Retinal pigment epithelial cell (primary cell): ENCODE measurements around the gene SLC25A34.

ENCODE experiments used
- DNase-seq: peaks from one replicate; pipeline ENCODE4 v3.0.0-alpha.2; 2010; ENCODE audit warnings: low read depth
- H3K4me3 ChIP-seq: 2 replicates; pipeline ENCODE4 v1.5.1; 2011; ENCODE audit warnings: mild to moderate bottlenecking, low read length, control low read depth, moderate library complexity
- CTCF ChIP-seq: conservative IDR thresholded peaks from 2 replicates; pipeline ENCODE4 v1.5.1; 2011; ENCODE audit warnings: low read depth, low read length, control low read depth, inconsistent platforms

SLC25A34 gene

GRCh38 chr1:15733218-15733725, 2.8 kb upstream of the SLC25A34 start:
- H3K4me3 ChIP-seq, result no peak overlapping the region
- no peak for DNase-seq
- no peak for TF ChIP-seq CTCF

- TF ChIP-seq CTCF, result no peak
- no peak overlapping the region for H3K4me3 ChIP-seq
- no peak for DNase-seq
These were observed 2.3 kb upstream of the SLC25A34 start for GRCh38 chr1:15733726-15734226.

GRCh38 chr1:15734296-15734695, 1.8 kb upstream of the SLC25A34 start:
- H3K4me3 ChIP-seq, result no peak overlapping the region
- DNase-seq, result no peak
- no peak for TF ChIP-seq CTCF

GRCh38 chr1:15734901-15735300, 1.2 kb upstream of the SLC25A34 start:
- DNase-seq, result no peak

GRCh38 chr1:15735304-15736037, 587 bp upstream of the SLC25A34 start:
- H3K4me3 ChIP-seq, result no peak overlapping the region
- TF ChIP-seq CTCF, result no peak
- no peak for DNase-seq

More at GRCh38 chr1:15734901-15735300, 1.2 kb upstream of the SLC25A34 start:
- no peak for TF ChIP-seq CTCF
- no peak overlapping the region for H3K4me3 ChIP-seq

- TF ChIP-seq CTCF, result no peak
These were observed 819 bp downstream of the SLC25A34 start for GRCh38 chr1:15736892-15737261.

More at GRCh38 chr1:15736892-15737261, 819 bp downstream of the SLC25A34 start:
- no peak overlapping the region for H3K4me3 ChIP-seq
- DNase-seq, result no peak
